ENCODE measurements around the gene PLA2G4A. TPM values are rescaled to one million over a fixed set of nuclear protein-coding genes. Genes with fewer than 3 reads are reported as not detected.

PLA2G4A gene
- total RNA-seq, 1 experiment from 2014 or later: 8.6 TPM

DNA sequence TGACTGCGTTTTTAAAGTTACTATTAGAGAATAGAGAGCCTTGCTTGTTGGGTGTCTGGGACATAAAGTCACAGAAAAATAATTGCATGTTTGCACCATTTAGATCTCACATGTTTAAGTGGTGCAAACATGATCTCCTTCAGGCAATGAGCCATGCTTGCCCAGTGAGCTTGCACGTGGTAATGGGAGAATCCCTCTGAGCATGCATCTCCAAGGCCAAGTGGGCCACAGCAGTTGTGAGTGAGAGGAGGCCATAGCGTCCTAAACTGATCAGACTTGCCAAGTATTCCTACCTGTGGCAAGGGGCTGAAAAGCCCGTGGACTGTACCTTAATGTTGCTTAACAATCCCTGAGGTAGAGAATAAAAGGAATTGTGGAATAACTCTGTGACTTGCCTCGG, 158.3 kb downstream of the PLA2G4A start:
- no peak overlapping the region for H3K27ac ChIP-seq (ENCODE audit: low read depth, low read length)
- no peaks in the 10 kb centered on the region for H4K20me1 ChIP-seq (ENCODE audit: insufficient read depth)
- H3K9ac ChIP-seq (ENCODE audit: low read length): no peak overlapping the region

DNA sequence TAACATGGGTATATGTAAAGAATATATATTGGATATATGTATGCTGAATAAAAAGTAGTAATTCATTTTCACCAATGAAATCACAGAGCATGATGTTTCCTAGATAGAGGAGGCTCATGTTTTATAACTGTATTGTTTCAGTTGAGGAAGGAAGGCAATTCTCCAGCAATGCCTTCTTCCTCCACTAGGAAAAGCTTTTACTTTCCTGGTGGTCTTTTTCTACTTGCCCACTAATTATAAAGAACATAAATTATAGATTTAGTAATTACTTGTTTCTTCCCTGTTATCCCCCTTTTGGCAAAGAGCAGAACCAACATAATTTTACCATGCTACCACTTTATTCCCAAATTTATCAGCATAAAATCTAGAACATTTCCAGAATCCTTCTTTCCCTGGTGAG, 159.0 kb downstream of the PLA2G4A start:
- Histone ChIP-seq H3K27me3 (ENCODE audit: insufficient read depth, low read length) (no peaks in the 10 kb centered on the region), H3K9ac (ENCODE audit: low read length) (no peak overlapping the region), H2AFZ (ENCODE audit: low read depth, low read length, poor library complexity, severe bottlenecking) (no peak overlapping the region), H3K27ac (ENCODE audit: low read depth, low read length) (no peak overlapping the region), H3K79me2 (ENCODE audit: insufficient read depth, low read length) (no peaks in the 10 kb centered on the region), H3K9me2 (ENCODE audit: insufficient read depth) (no peaks in the 10 kb centered on the region), H3K9me3 (ENCODE audit: control insufficient read depth in 1 of 2, insufficient read depth in 1 of 2, low read depth in 1 of 2, low read length in 2 of 2) (no peaks in the 10 kb centered on the region), H3K36me3 (ENCODE audit: control insufficient read depth in 1 of 2, insufficient read depth in 2 of 2, low read length in 2 of 2) (no peaks in the 10 kb centered on the region), H4K20me1 (ENCODE audit: insufficient read depth) (no peaks in the 10 kb centered on the region), H3K4me1 (ENCODE audit: control insufficient read depth in 1 of 2, insufficient read depth in 2 of 2, low read length in 2 of 2) (no peaks in the 10 kb centered on the region), H3K4me2 (ENCODE audit: low read length) (no peak overlapping the region), H3K4me3 (replicated peaks in 1 of 2; ENCODE audit: low read depth in 1 of 2, low read length in 2 of 2) (no peak overlapping the region)
- TF ChIP-seq, protein P1, sequence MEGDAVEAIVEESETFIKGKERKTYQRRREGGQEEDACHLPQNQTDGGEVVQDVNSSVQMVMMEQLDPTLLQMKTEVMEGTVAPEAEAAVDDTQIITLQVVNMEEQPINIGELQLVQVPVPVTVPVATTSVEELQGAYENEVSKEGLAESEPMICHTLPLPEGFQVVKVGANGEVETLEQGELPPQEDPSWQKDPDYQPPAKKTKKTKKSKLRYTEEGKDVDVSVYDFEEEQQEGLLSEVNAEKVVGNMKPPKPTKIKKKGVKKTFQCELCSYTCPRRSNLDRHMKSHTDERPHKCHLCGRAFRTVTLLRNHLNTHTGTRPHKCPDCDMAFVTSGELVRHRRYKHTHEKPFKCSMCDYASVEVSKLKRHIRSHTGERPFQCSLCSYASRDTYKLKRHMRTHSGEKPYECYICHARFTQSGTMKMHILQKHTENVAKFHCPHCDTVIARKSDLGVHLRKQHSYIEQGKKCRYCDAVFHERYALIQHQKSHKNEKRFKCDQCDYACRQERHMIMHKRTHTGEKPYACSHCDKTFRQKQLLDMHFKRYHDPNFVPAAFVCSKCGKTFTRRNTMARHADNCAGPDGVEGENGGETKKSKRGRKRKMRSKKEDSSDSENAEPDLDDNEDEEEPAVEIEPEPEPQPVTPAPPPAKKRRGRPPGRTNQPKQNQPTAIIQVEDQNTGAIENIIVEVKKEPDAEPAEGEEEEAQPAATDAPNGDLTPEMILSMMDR (IDR thresholded peaks at IDR 0.05 in 2 of 3, conservative IDR thresholded peaks at IDR 0.05 in 1 of 3; ENCODE audit: borderline replicate concordance in 1 of 3, insufficient read depth in 1 of 3, low read depth in 2 of 3, low read length in 2 of 3): peak in 2 of 3 experiments; percentile 23 to 34; a peak in 3 of 6 replicates
- TF ChIP-seq POLR2AphosphoS5 (IDR thresholded peaks at IDR 0.05; ENCODE audit: low read depth, low read length): no peak
- TF ChIP-seq, protein P2, sequence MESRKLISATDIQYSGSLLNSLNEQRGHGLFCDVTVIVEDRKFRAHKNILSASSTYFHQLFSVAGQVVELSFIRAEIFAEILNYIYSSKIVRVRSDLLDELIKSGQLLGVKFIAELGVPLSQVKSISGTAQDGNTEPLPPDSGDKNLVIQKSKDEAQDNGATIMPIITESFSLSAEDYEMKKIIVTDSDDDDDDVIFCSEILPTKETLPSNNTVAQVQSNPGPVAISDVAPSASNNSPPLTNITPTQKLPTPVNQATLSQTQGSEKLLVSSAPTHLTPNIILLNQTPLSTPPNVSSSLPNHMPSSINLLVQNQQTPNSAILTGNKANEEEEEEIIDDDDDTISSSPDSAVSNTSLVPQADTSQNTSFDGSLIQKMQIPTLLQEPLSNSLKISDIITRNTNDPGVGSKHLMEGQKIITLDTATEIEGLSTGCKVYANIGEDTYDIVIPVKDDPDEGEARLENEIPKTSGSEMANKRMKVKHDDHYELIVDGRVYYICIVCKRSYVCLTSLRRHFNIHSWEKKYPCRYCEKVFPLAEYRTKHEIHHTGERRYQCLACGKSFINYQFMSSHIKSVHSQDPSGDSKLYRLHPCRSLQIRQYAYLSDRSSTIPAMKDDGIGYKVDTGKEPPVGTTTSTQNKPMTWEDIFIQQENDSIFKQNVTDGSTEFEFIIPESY (IDR thresholded peaks at IDR 0.05; ENCODE audit: extremely low read depth, insufficient replicate concordance, low read length): no peak
- DNase-seq (ENCODE audit: low read depth, low spot score) (no peak), ATAC-seq (no peak)
- ChIA-PET POLR2A (no interaction called here), CTCF (interaction anchor here (1.3 kb wide), 1 partner anchor 383 kb away, joined by 3 read pairs; no protein-coding TSS in a partner anchor), RAD21 (ENCODE audit: low non-redundant PET in 1 of 2, low total read pairs in 2 of 2, uncharacterized antibody in 2 of 2, unreplicated experiment in 2 of 2) (no interaction called here)
- intact Hi-C loops (cut with micrococcal nuclease): loop anchor here (2.0 to 5.0 kb wide), 2 partner anchors 70 to 583 kb away; no protein-coding TSS in a partner anchor
- BruUV-seq (replicated peaks): no TSS peak

More for the DNA sequence above, 158.3 kb downstream of the PLA2G4A start:
- DNase-seq (ENCODE audit: low read depth, low spot score) (no peak), ATAC-seq (no peak)
- no peak for TF ChIP-seq YY1 (IDR thresholded peaks at IDR 0.05; ENCODE audit: extremely low read depth, insufficient replicate concordance, low read depth, low read length)
- no peak for TF ChIP-seq ZFX (IDR thresholded peaks at IDR 0.05)
- TF ChIP-seq JUND (IDR thresholded peaks at IDR 0.05): no peak
- no peak for TF ChIP-seq SRF (IDR thresholded peaks at IDR 0.05; ENCODE audit: low read depth)
- TF ChIP-seq EZH2phosphoT487 (IDR thresholded peaks at IDR 0.05; ENCODE audit: borderline replicate concordance): no peak
- BruUV-seq (replicated peaks): no TSS peak
- RAD21 ChIA-PET (ENCODE audit: low non-redundant PET in 1 of 2, low total read pairs in 2 of 2, uncharacterized antibody in 2 of 2, unreplicated experiment in 2 of 2): interaction anchor here in 1 of 2 experiments (1.0 kb wide), 1 partner anchor 381 kb away, joined by 3 read pairs; no protein-coding TSS in a partner anchor
- intact Hi-C loops (cut with micrococcal nuclease): loop anchor here (2.0 to 5.0 kb wide), 2 partner anchors 70 to 582 kb away; no protein-coding TSS in a partner anchor
- CTCF ChIA-PET: interaction anchor here (1.2 to 1.8 kb wide), 5 partner anchors 10 to 507 kb away, joined by 3 to 20 read pairs (median 9); no protein-coding TSS in a partner anchor
- H3K9me3 ChIP-seq (ENCODE audit: control insufficient read depth in 1 of 2, insufficient read depth in 1 of 2, low read depth in 1 of 2, low read length in 2 of 2): no peaks in the 10 kb centered on the region
- no peaks in the 10 kb centered on the region for H3K36me3 ChIP-seq (ENCODE audit: control insufficient read depth in 1 of 2, insufficient read depth in 2 of 2, low read length in 2 of 2)
- H3K27me3 ChIP-seq (ENCODE audit: insufficient read depth, low read length): no peaks in the 10 kb centered on the region
- H3K79me2 ChIP-seq (ENCODE audit: insufficient read depth, low read length): no peaks in the 10 kb centered on the region
- H3K4me2 ChIP-seq (ENCODE audit: low read length): no peak overlapping the region
- H3K4me3 ChIP-seq (replicated peaks in 1 of 2; ENCODE audit: low read depth in 1 of 2, low read length in 2 of 2): no peak overlapping the region
- POLR2A ChIA-PET: no interaction called here
- H3K9me2 ChIP-seq (ENCODE audit: insufficient read depth): no peaks in the 10 kb centered on the region
- H3K4me1 ChIP-seq (ENCODE audit: control insufficient read depth in 1 of 2, insufficient read depth in 2 of 2, low read length in 2 of 2): no peaks in the 10 kb centered on the region
- H2AFZ ChIP-seq (ENCODE audit: low read depth, low read length, poor library complexity, severe bottlenecking): no peak overlapping the region
